Neuron (in vitro differentiated cells): Measurements from ENCODE around the gene GRWD1.
"Not testable (repeated sequence)": the region's sequence is repeated elsewhere in the genome, so short reads cannot be mapped to it uniquely, and the experiment has no call there.

Experiments used
- H2AFZ ChIP-seq: one replicate; pipeline ENCODE4 v1.6.1; 2013; ENCODE audit warnings: low read depth, mild to moderate bottlenecking, inconsistent platforms, low read length, moderate library complexity
- H3K27me3 ChIP-seq: one replicate; pipeline ENCODE4 v1.6.1; 2013; ENCODE audit warnings: low read length; ENCODE audit not compliant: insufficient read depth
- H3K36me3 ChIP-seq: one replicate; pipeline ENCODE4 v1.6.1; 2013; ENCODE audit warnings: low read length; ENCODE audit not compliant: insufficient read depth
- H3K4me1 ChIP-seq: one replicate; pipeline ENCODE4 v1.6.1; 2013; ENCODE audit warnings: low read length; ENCODE audit not compliant: insufficient read depth
- H3K4me3 ChIP-seq: 2 replicates; pipeline ENCODE4 v1.5.1; 2013; ENCODE audit warnings: mild to moderate bottlenecking, low read length, moderate library complexity
- H3K9me3 ChIP-seq: one replicate; pipeline ENCODE4 v1.6.1; 2013; ENCODE audit warnings: low read length

The GRWD1 gene

GRCh38 chr19:48480558-48481500 lies 35.0 kb downstream of the GRWD1 start:
- H3K27me3 ChIP-seq: no peaks in the 10 kb centered on the region
- no peak overlapping the region for H3K4me3 ChIP-seq
- H2AFZ ChIP-seq: no peak overlapping the region
- H3K36me3 ChIP-seq: peaks cover 48% of the 10 kb centered on the region
- H3K9me3 ChIP-seq: no peaks in the 10 kb centered on the region
- no peaks in the 10 kb centered on the region for H3K4me1 ChIP-seq

DNA sequence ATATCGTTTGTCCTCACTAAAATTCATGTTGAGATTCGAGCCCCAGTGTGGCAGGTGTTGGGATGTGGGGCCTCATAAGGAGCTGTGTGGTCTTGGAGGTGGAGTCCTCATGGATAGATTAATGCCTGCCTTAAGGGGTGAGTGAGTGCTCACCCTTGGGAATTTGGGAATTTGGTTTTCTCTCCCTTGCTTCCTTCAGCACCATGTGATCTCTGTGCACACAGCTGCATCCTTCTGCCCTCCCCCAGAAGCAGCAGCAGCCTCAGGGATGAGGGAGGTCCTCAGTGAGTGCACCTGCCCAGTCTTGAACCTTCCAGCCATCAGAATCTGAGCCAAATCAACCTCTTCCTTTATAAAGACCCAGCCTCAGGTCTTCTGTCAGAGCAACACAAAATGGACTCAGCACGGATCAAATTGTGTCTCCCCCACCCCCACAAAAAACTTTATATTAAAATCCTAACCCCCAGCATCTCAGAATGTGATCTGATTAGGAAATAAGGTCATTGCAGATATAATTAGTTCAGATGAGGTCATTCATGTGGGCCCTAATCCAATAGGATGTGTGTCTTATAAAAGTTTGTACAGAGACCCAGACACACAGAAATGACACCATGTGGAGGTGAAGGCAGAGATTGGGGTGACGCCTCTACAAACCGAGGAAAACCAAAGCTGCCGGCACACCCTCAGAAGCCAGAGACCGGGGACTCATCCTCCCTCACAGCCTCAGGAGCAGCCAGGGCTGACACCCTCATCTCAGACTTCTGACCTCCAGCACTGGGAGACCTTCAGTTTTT lies 36.3 kb downstream of the GRWD1 start:
- Histone ChIP-seq H3K9me3 (no peaks in the 10 kb centered on the region), H3K36me3 (peaks cover 38% of the 10 kb centered on the region), H3K4me1 (no peaks in the 10 kb centered on the region), H2AFZ (no peak overlapping the region), H3K27me3 (no peaks in the 10 kb centered on the region), H3K4me3 (no peak overlapping the region)

- H3K27me3 ChIP-seq: no peaks in the 10 kb centered on the region
- no peaks in the 10 kb centered on the region for H3K9me3 ChIP-seq
- peaks cover 26% of the 10 kb centered on the region for H3K36me3 ChIP-seq
- no peak overlapping the region for H3K4me3 ChIP-seq
- no peaks in the 10 kb centered on the region for H3K4me1 ChIP-seq
- H2AFZ ChIP-seq: no peak overlapping the region
Observed at GRCh38 chr19:48483301-48483700, 37.5 kb downstream of the GRWD1 start.

- Histone ChIP-seq H3K4me3 (no peak overlapping the region), H3K4me1 (no peaks in the 10 kb centered on the region), H3K9me3 (no peaks in the 10 kb centered on the region), H3K27me3 (no peaks in the 10 kb centered on the region), H2AFZ (no peak overlapping the region), H3K36me3 (peaks cover 19% of the 10 kb centered on the region)
Observed at GRCh38 chr19:48484247-48484893, 38.6 kb downstream of the GRWD1 start.

DNA sequence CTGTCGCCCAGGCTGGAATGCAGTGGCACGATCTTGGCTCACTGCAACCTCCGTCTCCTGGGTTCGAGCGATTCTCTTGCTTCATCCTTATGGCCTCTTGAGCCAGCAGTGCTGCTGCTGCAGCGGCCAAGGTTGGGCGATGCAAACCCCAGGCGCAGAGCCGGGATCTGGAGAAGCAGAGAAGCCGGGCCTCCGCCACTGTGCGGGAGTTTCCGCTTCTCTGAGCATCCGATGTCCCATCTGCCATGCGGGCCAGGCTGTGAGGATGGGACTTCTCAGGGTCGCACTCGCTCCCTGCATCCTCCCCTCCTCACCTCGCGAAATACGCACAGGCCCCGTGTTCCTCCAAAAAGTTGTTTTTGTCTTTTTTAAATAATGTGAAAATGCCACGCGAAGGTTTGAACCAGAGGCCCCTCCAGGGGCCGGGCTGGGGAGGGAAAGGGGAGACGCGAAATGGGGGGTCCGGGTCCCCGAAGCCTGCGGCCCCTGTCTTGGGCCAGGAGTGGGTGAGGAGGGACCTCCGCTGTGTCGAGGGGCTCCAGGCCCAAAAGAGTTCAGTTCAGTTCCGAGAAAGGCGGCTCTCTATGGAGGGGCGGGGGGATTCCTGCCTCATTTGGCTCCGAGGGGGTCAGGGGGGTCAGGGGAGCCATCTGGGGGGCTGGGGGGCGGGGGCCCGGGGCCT lies 39.3 kb downstream of the GRWD1 start:
- peaks cover 13% of the 10 kb centered on the region for H3K36me3 ChIP-seq
- no peaks in the 10 kb centered on the region for H3K9me3 ChIP-seq
- H3K4me1 ChIP-seq: no peaks in the 10 kb centered on the region
- no peak overlapping the region for H3K4me3 ChIP-seq
- no peaks in the 10 kb centered on the region for H3K27me3 ChIP-seq
- H2AFZ ChIP-seq: no peak overlapping the region

GRCh38 chr19:48486706-48487105 lies 40.9 kb downstream of the GRWD1 start:
- not testable (repeated sequence) for H3K36me3 ChIP-seq, H3K4me1 ChIP-seq, H3K4me3 ChIP-seq, H3K27me3 ChIP-seq, H2AFZ ChIP-seq, H3K9me3 ChIP-seq

DNA sequence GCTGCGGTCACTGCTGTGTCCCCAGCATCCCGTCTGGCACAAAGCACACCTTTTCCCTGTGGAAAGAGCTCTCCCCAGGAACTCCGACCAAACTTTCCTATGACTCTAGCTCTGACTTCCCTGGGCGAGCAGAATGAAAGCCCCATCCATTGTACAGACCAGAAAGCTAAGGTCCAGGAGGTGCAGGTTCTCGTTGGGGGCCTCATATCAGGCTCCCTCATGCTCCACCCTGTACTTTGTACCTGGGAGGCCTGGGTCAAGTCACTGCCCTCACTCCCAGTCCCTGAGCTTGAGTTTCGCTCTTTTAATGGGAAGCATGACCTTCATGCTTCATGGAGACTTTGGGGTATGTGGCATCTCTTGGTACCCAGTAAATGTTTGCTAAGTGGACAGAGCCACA lies 41.8 kb downstream of the GRWD1 start:
- Histone ChIP-seq H2AFZ (no peak overlapping the region), H3K36me3 (no peaks in the 10 kb centered on the region), H3K4me1 (peaks cover 4% of the 10 kb centered on the region), H3K4me3 (no peak overlapping the region), H3K27me3 (peaks cover 16% of the 10 kb centered on the region), H3K9me3 (no peaks in the 10 kb centered on the region)

- H3K4me3 ChIP-seq: no peak overlapping the region
- H2AFZ ChIP-seq: no peak overlapping the region
- H3K9me3 ChIP-seq: no peaks in the 10 kb centered on the region
- no peaks in the 10 kb centered on the region for H3K36me3 ChIP-seq
- H3K4me1 ChIP-seq: peaks cover 4% of the 10 kb centered on the region
- H3K27me3 ChIP-seq: peaks cover 18% of the 10 kb centered on the region
Observed at GRCh38 chr19:48487948-48488347, 42.2 kb downstream of the GRWD1 start.

DNA sequence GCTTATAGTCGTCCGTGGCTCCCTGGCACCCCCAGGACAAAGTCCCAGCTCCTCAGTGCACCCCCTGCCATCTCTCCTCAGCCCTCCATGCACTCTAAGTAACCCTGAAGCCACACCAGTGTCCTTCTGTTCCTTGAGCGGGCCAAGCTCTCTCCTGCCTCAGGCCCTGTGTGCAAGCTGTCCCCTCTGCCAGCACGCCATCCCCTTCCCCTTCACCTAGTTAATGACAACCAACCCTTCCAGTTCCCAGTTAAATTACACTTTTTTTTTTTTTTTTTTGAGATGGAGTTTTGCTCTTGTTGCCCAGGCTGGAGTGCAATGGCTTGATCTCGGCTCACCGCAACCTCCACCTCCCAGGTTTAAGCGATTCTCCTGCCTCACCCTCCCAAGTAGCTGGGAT lies 42.7 kb downstream of the GRWD1 start:
- H3K4me3 ChIP-seq, H3K9me3 ChIP-seq, H3K36me3 ChIP-seq: not testable (repeated sequence)

GRCh38 chr19:48489608-48490216 lies 43.9 kb downstream of the GRWD1 start:
- H3K27me3 ChIP-seq: peaks cover 29% of the 10 kb centered on the region
- H3K4me3 ChIP-seq: no peak overlapping the region
- H3K36me3 ChIP-seq: no peaks in the 10 kb centered on the region
- H3K4me1 ChIP-seq: peaks cover 4% of the 10 kb centered on the region
- no peak overlapping the region for H2AFZ ChIP-seq
- H3K9me3 ChIP-seq: no peaks in the 10 kb centered on the region

More for the DNA sequence above, 42.7 kb downstream of the GRWD1 start:
- H3K27me3 ChIP-seq: peaks cover 19% of the 10 kb centered on the region
- not testable (repeated sequence) for H3K4me1 ChIP-seq, H2AFZ ChIP-seq

- H3K9me3 ChIP-seq: no peaks in the 10 kb centered on the region
- peaks cover 31% of the 10 kb centered on the region for H3K27me3 ChIP-seq
- H3K4me3 ChIP-seq: no peak overlapping the region
- peaks cover 4% of the 10 kb centered on the region for H3K4me1 ChIP-seq
- no peaks in the 10 kb centered on the region for H3K36me3 ChIP-seq
- H2AFZ ChIP-seq: no peak overlapping the region
Observed at GRCh38 chr19:48490981-48491792, 45.4 kb downstream of the GRWD1 start.

DNA sequence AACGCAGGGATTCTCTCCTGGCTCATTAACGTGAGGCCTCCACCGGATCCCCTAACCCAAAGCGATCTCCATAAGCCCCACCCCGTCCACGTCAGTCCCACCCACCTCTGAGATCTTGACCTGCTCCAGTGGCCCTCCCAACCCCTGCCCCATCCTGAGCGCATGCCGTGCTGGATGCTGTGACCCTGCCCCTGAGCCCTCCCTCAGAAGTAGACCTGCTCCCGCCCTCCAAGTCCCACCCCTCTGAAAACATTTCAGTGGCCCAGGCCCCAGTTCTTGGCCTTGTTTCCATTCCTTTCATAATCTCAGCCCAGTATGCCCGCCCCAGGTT lies 46.0 kb downstream of the GRWD1 start:
- Histone ChIP-seq H3K4me1 (peaks cover 4% of the 10 kb centered on the region), H3K9me3 (no peaks in the 10 kb centered on the region), H3K27me3 (peaks cover 32% of the 10 kb centered on the region), H2AFZ (no peak overlapping the region), H3K36me3 (no peaks in the 10 kb centered on the region), H3K4me3 (no peak overlapping the region)
